HG03469 (cell line): ENCODE data around the gene MYEOV.

Experiments
- ATAC-seq: cut with Tn5 transposase; IDR thresholded peaks from one replicate; pipeline ENCODE4 v1.9.1; 2021; ENCODE audit warnings: mild to moderate bottlenecking, moderate library complexity, moderate number of reproducible peaks; ENCODE audit not compliant: unreplicated experiment

Gene MYEOV

GRCh38 chr11:69312453-69313404 is 18.8 kb downstream of the MYEOV start:
- ATAC-seq, result no peak

GRCh38 chr11:69313992-69314391 is 20.0 kb downstream of the MYEOV start:
- no peak for ATAC-seq

GRCh38 chr11:69314555-69314954 is 20.6 kb downstream of the MYEOV start:
- no peak for ATAC-seq

GRCh38 chr11:69316956-69317355 is 23.0 kb downstream of the MYEOV start:
- no peak for ATAC-seq

- no peak for ATAC-seq
Observed at GRCh38 chr11:69317401-69318092, 23.6 kb downstream of the MYEOV start.

GRCh38 chr11:69318093-69318420 is 24.1 kb downstream of the MYEOV start:
- no peak for ATAC-seq

GRCh38 chr11:69319255-69320106 is 25.5 kb downstream of the MYEOV start:
- no peak for ATAC-seq

- no peak for ATAC-seq
Observed at GRCh38 chr11:69320326-69320725, 26.4 kb downstream of the MYEOV start.

- ATAC-seq, result no peak
Observed at GRCh38 chr11:69320756-69321741, 27.1 kb downstream of the MYEOV start.

GRCh38 chr11:69321877-69322361 is 28.0 kb downstream of the MYEOV start:
- ATAC-seq, result no peak

GRCh38 chr11:69325446-69325845 is 31.5 kb downstream of the MYEOV start:
- ATAC-seq, result no peak

GRCh38 chr11:69326622-69327219 is 32.8 kb downstream of the MYEOV start:
- ATAC-seq, result no peak

- no peak for ATAC-seq
Observed at GRCh38 chr11:69327741-69328191, 33.8 kb downstream of the MYEOV start.

- ATAC-seq, result no peak
Observed at GRCh38 chr11:69328231-69328630, 34.3 kb downstream of the MYEOV start.

- ATAC-seq, result no peak
Observed at GRCh38 chr11:69329581-69329980, 35.6 kb downstream of the MYEOV start.

GRCh38 chr11:69330330-69330729 is 36.4 kb downstream of the MYEOV start:
- no peak for ATAC-seq

GRCh38 chr11:69333149-69333710 is 39.3 kb downstream of the MYEOV start:
- ATAC-seq, result no peak

GRCh38 chr11:69333879-69334278 is 39.9 kb downstream of the MYEOV start:
- no peak for ATAC-seq
